ENCODE measurements around the gene LCNL1.

DNA sequence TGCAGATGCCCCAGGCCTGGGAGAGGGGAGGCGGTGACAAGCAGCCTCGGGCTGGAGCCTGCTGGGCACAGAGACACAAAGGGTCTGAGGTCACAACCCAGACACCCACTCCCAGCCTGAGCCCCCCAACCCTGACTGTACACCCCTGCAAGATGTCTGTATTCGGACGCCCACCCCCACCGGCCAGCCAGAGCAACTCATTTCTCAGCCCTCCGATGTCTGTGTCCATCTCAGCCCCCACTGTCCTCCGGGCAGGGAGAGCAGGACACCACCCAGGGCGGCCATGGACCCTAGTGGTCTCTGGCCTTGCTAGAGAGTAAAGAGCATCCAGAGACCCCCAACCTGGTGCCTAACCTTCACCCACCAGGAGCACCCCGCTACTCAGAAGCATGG, 26.9 kb upstream of the LCNL1 start:
- TF ChIP-seq CTCF (IDR thresholded peaks at IDR 0.05) (no peak), POLR2A (IDR thresholded peaks at IDR 0.05) (no peak)

Data from prostate gland (tissue), 2 donors.